ENCODE measurements around the gene PHF3.

DNA sequence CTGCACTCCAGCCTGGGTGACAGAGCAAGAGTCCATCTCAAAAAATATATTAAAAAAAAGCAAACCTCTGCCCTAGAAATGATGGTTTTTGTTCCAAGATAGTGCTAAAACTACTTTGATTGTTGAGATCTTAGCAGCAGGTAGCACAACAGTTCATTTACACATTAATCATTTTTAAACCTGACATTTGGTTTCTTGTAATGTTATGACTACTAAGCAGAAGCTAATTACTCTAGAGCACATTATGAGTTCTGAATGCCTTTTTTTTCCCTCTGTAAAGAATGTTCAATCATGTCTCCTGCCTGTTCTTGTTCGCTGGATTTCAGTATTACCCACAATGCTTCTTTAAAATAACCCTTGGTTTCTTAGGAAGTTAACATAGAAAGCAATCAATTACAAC lies 24.7 kb upstream of the PHF3 start:
- TF ChIP-seq, protein P1, sequence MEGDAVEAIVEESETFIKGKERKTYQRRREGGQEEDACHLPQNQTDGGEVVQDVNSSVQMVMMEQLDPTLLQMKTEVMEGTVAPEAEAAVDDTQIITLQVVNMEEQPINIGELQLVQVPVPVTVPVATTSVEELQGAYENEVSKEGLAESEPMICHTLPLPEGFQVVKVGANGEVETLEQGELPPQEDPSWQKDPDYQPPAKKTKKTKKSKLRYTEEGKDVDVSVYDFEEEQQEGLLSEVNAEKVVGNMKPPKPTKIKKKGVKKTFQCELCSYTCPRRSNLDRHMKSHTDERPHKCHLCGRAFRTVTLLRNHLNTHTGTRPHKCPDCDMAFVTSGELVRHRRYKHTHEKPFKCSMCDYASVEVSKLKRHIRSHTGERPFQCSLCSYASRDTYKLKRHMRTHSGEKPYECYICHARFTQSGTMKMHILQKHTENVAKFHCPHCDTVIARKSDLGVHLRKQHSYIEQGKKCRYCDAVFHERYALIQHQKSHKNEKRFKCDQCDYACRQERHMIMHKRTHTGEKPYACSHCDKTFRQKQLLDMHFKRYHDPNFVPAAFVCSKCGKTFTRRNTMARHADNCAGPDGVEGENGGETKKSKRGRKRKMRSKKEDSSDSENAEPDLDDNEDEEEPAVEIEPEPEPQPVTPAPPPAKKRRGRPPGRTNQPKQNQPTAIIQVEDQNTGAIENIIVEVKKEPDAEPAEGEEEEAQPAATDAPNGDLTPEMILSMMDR (IDR thresholded peaks at IDR 0.05; ENCODE audit: low read depth, low read length): no peak
- no peak for TF ChIP-seq POLR2A (IDR thresholded peaks at IDR 0.05; ENCODE audit: extremely low read depth, insufficient read length)
- TF ChIP-seq, protein P2, sequence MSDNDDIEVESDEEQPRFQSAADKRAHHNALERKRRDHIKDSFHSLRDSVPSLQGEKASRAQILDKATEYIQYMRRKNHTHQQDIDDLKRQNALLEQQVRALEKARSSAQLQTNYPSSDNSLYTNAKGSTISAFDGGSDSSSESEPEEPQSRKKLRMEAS (IDR thresholded peaks at IDR 0.05; ENCODE audit: low read depth, low read length): no peak
